HEK293T (cell line): ENCODE results near the gene UBC.
"Not testable (repeated sequence)": the region's sequence is repeated elsewhere in the genome, so short reads cannot be mapped to it uniquely, and the experiment has no call there.

ENCODE experiments used
- CTCF ChIA-PET: fragments of 350-600 bp; formaldehyde crosslinking; extraction: SDS; loops from one replicate; lab custom pipeline; 2021; ENCODE audit warnings: antibody characterized with exemption, inconsistent platforms; lab: Yijun Ruan, JAX
- POLR2A ChIA-PET: fragments of 350-600 bp; formaldehyde crosslinking; extraction: SDS; loops from one replicate; lab custom pipeline; 2020; ENCODE audit warnings: antibody characterized with exemption, inconsistent platforms; lab: Yijun Ruan, JAX
- DNase-seq: peaks from one replicate; pipeline ENCODE4 v3.0.0; 2012; ENCODE audit warnings: mixed read lengths; ENCODE audit errors: extremely low spot score
- ARNT ChIP-seq: fragments of 450-650 bp; IDR thresholded peaks from 2 replicates; pipeline ENCODE4 v1.6.1; 2017; ENCODE audit warnings: mild to moderate bottlenecking
- BHLHE40 ChIP-seq: fragments of 450-650 bp; IDR thresholded peaks from 2 replicates; pipeline ENCODE4 v1.6.1; 2016; ENCODE audit warnings: mild to moderate bottlenecking, moderate library complexity, borderline replicate concordance
- CTBP1 ChIP-seq: fragments of 450-650 bp; IDR thresholded peaks from 2 replicates; pipeline ENCODE4 v1.6.1; 2016; ENCODE audit warnings: borderline replicate concordance
- ELF4 ChIP-seq: fragments of 450-650 bp; IDR thresholded peaks from 2 replicates; pipeline ENCODE4 v1.6.1; 2017; ENCODE audit warnings: antibody characterized with exemption
- FOXA1 ChIP-seq: fragments of 450-650 bp; IDR thresholded peaks from 2 replicates; pipeline ENCODE4 v1.6.1; 2016; ENCODE audit warnings: mild to moderate bottlenecking
- FOXK2 ChIP-seq: fragments of 450-650 bp; IDR thresholded peaks from 2 replicates; pipeline ENCODE4 v1.6.1; 2016; ENCODE audit warnings: mild to moderate bottlenecking
- FOXM1 ChIP-seq: fragments of 450-650 bp; IDR thresholded peaks from 2 replicates; pipeline ENCODE4 v1.6.1; 2017; ENCODE audit warnings: mild to moderate bottlenecking, borderline replicate concordance
- HDGF ChIP-seq: fragments of 450-650 bp; IDR thresholded peaks from 2 replicates; pipeline ENCODE4 v1.6.1; 2017; ENCODE audit warnings: antibody characterized with exemption, borderline replicate concordance
- L3MBTL2 ChIP-seq: fragments of 450-650 bp; conservative IDR thresholded peaks from 2 replicates; pipeline ENCODE4 v1.6.1; 2016; ENCODE audit warnings: mild to moderate bottlenecking
- LEF1 ChIP-seq: fragments of 450-650 bp; IDR thresholded peaks from 2 replicates; pipeline ENCODE4 v1.6.1; 2017; ENCODE audit warnings: mild to moderate bottlenecking, borderline replicate concordance
- NFRKB ChIP-seq: fragments of 450-650 bp; IDR thresholded peaks from 2 replicates; pipeline ENCODE4 v1.6.1; 2016; ENCODE audit warnings: mild to moderate bottlenecking, moderate library complexity
- SP1 ChIP-seq: fragments of 450-650 bp; IDR thresholded peaks from 2 replicates; pipeline ENCODE4 v1.6.1; 2017
- SUZ12 ChIP-seq: fragments of 450-650 bp; IDR thresholded peaks from 2 replicates; pipeline ENCODE4 v1.6.1; 2016; ENCODE audit warnings: mild to moderate bottlenecking
- TARDBP ChIP-seq: fragments of 450-650 bp; IDR thresholded peaks from 2 replicates; pipeline ENCODE4 v1.6.1; 2016
- ZNF384 ChIP-seq: fragments of 450-650 bp; IDR thresholded peaks from 2 replicates; pipeline ENCODE4 v1.6.1; 2016
- TF ChIP-seq, protein P1 (sequence below): fragments of 450-650 bp; IDR thresholded peaks from 2 replicates; pipeline ENCODE4 v1.6.1; 2016

The UBC gene

DNA sequence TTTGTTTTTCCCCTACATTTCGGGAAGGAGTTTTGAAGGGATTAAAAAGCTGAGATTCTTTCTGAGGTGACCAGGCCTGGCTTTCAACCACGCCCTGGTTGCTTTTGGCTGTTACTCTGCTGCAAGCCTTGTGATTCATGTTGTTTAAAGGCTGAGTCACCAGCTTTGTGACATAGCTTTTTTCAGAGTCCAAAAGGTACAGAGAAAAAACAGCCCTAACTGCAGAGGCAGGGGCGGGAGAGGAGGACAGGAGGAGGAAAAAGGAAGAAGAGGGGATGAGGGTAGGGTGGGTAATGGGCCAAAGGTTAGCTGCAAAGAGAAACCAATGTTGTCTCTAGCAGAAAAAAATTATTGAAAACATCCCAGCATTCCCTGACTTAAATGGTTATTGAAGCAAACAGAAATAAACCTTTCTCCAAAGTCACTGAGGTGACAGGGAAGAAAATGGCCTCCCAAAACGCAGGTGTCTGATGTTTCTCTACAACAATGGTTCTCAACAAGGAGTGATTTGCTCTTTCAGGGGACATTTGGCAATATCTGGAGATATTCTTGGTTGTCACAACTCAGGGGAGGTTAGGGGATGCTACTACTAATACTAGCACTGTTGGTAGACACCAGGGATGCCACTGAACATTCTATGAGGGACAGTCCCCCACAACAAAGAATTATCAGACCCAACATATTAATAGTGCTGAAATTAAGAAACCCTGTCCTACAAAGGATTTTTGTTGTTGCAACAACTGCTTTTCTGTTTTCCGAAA is 2.1 kb upstream of the UBC start:
- CTCF ChIA-PET: interaction anchor here (1.0 kb wide), 1 partner anchor 11 kb away, joined by 3 read pairs; no protein-coding TSS in a partner anchor
- TF ChIP-seq NFRKB (no peak), L3MBTL2 (no peak), HDGF (no peak)
- POLR2A ChIA-PET: interaction anchor here (0.9 to 5.6 kb wide), 5 partner anchors 10 to 78 kb away, joined by 4 to 59 read pairs (median 6); no protein-coding TSS in a partner anchor
- DNase-seq: no peak

- TF ChIP-seq FOXA1: no peak
- no peak for TF ChIP-seq CTBP1
- no peak for TF ChIP-seq NFRKB
- no peak for TF ChIP-seq LEF1
- no peak for TF ChIP-seq HDGF
- TF ChIP-seq ARNT: no peak
- no peak for TF ChIP-seq ZNF384
- TF ChIP-seq FOXK2: no peak
- TF ChIP-seq ELF4: no peak
- TF ChIP-seq SUZ12: no peak
- TF ChIP-seq FOXM1: no peak
- no peak for TF ChIP-seq SP1
- no peak for TF ChIP-seq L3MBTL2
- TF ChIP-seq BHLHE40: no peak
- no peak for TF ChIP-seq TARDBP
- TF ChIP-seq, protein P1, sequence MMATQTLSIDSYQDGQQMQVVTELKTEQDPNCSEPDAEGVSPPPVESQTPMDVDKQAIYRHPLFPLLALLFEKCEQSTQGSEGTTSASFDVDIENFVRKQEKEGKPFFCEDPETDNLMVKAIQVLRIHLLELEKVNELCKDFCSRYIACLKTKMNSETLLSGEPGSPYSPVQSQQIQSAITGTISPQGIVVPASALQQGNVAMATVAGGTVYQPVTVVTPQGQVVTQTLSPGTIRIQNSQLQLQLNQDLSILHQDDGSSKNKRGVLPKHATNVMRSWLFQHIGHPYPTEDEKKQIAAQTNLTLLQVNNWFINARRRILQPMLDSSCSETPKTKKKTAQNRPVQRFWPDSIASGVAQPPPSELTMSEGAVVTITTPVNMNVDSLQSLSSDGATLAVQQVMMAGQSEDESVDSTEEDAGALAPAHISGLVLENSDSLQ: no peak
- POLR2A ChIA-PET: interaction anchor here (1.1 to 5.6 kb wide), 3 partner anchors 10 to 28 kb away, joined by 3 to 59 read pairs (median 16); no protein-coding TSS in a partner anchor
- DNase-seq: no peak
Measured at GRCh38 chr12:124915239-124916236, 1.1 kb upstream of the UBC start.

GRCh38 chr12:124913474-124914391 is 717 bp downstream of the UBC start:
- TF ChIP-seq ELF4 (no peak), TARDBP (no peak), CTBP1 (no peak), ZNF384 (no peak), L3MBTL2 (no peak; the same call in 1 of the 2 replicates), LEF1 (no peak), BHLHE40 (no peak), SP1 (no peak), FOXA1 (no peak), NFRKB (no peak), SUZ12 (no peak)
- DNase-seq: peak; percentile 55
- CTCF ChIA-PET: interaction anchor here (0.6 to 1.0 kb wide), 3 partner anchors 12 to 81 kb away, joined by 3 to 4 read pairs (median 3); no protein-coding TSS in a partner anchor
- POLR2A ChIA-PET: interaction anchor here (0.6 to 1.7 kb wide), 7 partner anchors 8 to 331 kb away, joined by 3 to 60 read pairs (median 5); no protein-coding TSS in a partner anchor

More at GRCh38 chr12:124915239-124916236, 1.1 kb upstream of the UBC start:
- CTCF ChIA-PET: interaction anchor here (1.0 to 1.1 kb wide), 2 partner anchors 9 to 10 kb away, joined by 3 read pairs; no protein-coding TSS in a partner anchor

- CTCF ChIA-PET: interaction anchor here (0.6 kb wide), 2 partner anchors 10 to 28 kb away, joined by 3 read pairs; no protein-coding TSS in a partner anchor
- DNase-seq, POLR2A ChIA-PET: not testable (repeated sequence)
Measured at GRCh38 chr12:124912529-124913287, 1.7 kb downstream of the UBC start.

DNA sequence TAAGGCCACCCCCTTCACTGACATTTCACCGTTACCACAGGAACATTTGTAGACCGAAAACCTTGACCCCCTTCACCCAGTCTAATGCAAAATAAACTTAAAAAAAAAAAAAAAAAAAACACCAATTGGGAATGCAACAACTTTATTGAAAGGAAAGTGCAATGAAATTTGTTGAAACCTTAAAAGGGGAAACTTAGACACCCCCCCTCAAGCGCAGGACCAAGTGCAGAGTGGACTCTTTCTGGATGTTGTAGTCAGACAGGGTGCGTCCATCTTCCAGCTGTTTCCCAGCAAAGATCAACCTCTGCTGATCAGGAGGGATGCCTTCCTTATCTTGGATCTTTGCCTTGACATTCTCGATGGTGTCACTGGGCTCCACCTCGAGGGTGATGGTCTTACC is 2.9 kb downstream of the UBC start:
- peak; percentile 53; the same call in 1 of the 2 replicates for TF ChIP-seq ZNF384
- POLR2A ChIA-PET: interaction anchor here (1.2 to 2.1 kb wide), 3 partner anchors 8 to 83 kb away, joined by 3 to 7 read pairs (median 4); no protein-coding TSS in a partner anchor
- CTCF ChIA-PET: interaction anchor here (0.6 kb wide), 1 partner anchor 24 kb away, joined by 3 read pairs; no protein-coding TSS in a partner anchor
- DNase-seq: not testable (repeated sequence)
